ENCODE data around the gene S100A3. TPM values are rescaled to one million over a fixed set of nuclear protein-coding genes. Genes with fewer than 3 reads are reported as not detected.
"Not testable (repeated sequence)": the region's sequence is repeated elsewhere in the genome, so short reads cannot be mapped to it uniquely, and the experiment has no call there.

Gene S100A3
- total RNA-seq, 4 donors from 2014 or later: 0.88 to 1.6 TPM; not detected in 2

DNA sequence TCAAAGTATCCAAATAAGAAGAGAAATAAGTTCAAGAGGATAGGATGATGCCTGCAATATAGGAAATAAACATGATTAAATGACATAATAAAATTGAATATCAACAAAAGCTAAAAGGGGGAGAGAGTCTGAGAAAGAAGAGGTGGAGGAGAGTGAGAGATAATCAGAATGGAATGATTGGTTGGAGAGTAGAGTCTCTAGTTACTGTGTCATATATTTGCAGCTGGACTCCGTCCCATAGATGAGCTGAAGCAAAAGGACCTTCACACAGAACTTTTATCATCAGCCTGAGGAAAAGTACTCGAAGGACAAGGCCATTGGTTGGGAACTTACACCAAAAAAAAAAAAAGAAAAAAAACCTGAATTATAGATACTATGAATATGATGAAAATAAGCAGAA, 39.4 kb upstream of the S100A3 start:
- no peaks in the 10 kb centered on the region for H3K27me3 ChIP-seq
- intact Hi-C loops (cut with DNase I; ENCODE audit: low total_unique reads): no loop called here
- no peaks in the 10 kb centered on the region for H3K36me3 ChIP-seq
- H3K27ac ChIP-seq: no peak overlapping the region
- no peak overlapping the region for H3K4me3 ChIP-seq
- H3K4me1 ChIP-seq: no peaks in the 10 kb centered on the region
- DNase-seq (no peak), ATAC-seq (no peak)
- TF ChIP-seq, protein P1, sequence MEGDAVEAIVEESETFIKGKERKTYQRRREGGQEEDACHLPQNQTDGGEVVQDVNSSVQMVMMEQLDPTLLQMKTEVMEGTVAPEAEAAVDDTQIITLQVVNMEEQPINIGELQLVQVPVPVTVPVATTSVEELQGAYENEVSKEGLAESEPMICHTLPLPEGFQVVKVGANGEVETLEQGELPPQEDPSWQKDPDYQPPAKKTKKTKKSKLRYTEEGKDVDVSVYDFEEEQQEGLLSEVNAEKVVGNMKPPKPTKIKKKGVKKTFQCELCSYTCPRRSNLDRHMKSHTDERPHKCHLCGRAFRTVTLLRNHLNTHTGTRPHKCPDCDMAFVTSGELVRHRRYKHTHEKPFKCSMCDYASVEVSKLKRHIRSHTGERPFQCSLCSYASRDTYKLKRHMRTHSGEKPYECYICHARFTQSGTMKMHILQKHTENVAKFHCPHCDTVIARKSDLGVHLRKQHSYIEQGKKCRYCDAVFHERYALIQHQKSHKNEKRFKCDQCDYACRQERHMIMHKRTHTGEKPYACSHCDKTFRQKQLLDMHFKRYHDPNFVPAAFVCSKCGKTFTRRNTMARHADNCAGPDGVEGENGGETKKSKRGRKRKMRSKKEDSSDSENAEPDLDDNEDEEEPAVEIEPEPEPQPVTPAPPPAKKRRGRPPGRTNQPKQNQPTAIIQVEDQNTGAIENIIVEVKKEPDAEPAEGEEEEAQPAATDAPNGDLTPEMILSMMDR (IDR thresholded peaks at IDR 0.05 in 4 of 5, conservative IDR thresholded peaks at IDR 0.05 in 1 of 5): no peak
- no peak for TF ChIP-seq POLR2A (IDR thresholded peaks at IDR 0.05)
- in situ Hi-C loops (cut with MboI; ENCODE audit: low sequenced_read_pairs in 4 of 4): loop anchor here in 1 of 4 donors (25.0 kb wide), 1 partner anchor 149 kb away; the partner anchor contains the start of gene INTS3
- no peaks in the 10 kb centered on the region for H3K9me3 ChIP-seq

DNA sequence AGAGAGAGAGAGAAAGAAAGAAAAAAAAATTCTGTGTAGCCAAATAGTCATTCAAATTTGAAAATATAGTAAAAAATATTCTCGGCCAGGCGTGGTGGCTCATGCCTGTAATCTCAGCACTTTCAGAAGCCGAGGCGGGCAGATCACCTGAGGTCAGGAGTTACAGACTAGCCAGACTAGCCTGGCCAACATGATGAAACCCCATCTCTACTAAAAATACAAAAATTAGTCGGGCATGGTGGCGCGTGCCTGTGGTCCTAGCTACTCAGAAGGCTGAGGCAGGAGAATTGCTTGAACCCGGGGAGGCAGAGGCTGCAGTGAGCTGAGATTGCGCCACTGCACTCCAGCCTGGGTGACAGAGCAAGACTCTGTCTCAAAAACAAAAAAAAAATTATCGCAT, 39.0 kb upstream of the S100A3 start:
- H3K4me3 ChIP-seq; ATAC-seq; intact Hi-C loops (cut with DNase I; ENCODE audit: low total_unique reads); H3K9me3 ChIP-seq; H3K27me3 ChIP-seq; H3K36me3 ChIP-seq; H3K27ac ChIP-seq; H3K4me1 ChIP-seq; DNase-seq: not testable (repeated sequence)
- in situ Hi-C loops (cut with MboI; ENCODE audit: low sequenced_read_pairs in 4 of 4): loop anchor here in 1 of 4 donors (25.0 kb wide), 1 partner anchor 149 kb away; the partner anchor contains the start of gene INTS3

DNA sequence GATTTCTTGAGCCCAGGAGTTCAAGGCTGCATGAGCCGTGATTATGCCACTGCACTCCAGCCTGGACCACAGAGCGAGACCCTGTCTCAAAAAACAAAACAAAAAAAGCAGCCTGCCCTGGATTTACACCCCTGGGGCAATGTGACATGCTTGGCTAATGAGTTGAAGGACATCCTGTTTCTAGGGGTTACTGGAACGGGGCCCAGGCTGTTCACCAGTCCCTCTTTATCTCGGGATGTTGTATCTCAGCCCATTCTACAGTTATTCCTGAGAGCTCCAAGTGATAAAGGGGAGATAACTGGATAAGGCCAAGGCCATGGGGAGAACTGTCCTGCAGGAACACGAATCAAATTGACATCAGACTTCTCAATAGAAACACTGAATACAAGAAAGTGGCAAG, 38.3 kb upstream of the S100A3 start:
- no peaks in the 10 kb centered on the region for H3K9me3 ChIP-seq
- H3K36me3 ChIP-seq: no peaks in the 10 kb centered on the region
- intact Hi-C loops (cut with DNase I; ENCODE audit: low total_unique reads) (no loop called here), in situ Hi-C loops (cut with MboI; ENCODE audit: low sequenced_read_pairs in 4 of 4) (loop anchor here in 1 of 4 donors (25.0 kb wide), 1 partner anchor 150 kb away; the partner anchor contains the start of gene INTS3)
- DNase-seq: no peak
- H3K27me3 ChIP-seq: no peaks in the 10 kb centered on the region
- no peaks in the 10 kb centered on the region for H3K4me1 ChIP-seq
- TF ChIP-seq, protein P1 (IDR thresholded peaks at IDR 0.05 in 4 of 5, conservative IDR thresholded peaks at IDR 0.05 in 1 of 5): no peak
- no peak for TF ChIP-seq POLR2A (IDR thresholded peaks at IDR 0.05)
- ATAC-seq: no peak
- no peak overlapping the region for H3K27ac ChIP-seq
- no peak overlapping the region for H3K4me3 ChIP-seq

DNA sequence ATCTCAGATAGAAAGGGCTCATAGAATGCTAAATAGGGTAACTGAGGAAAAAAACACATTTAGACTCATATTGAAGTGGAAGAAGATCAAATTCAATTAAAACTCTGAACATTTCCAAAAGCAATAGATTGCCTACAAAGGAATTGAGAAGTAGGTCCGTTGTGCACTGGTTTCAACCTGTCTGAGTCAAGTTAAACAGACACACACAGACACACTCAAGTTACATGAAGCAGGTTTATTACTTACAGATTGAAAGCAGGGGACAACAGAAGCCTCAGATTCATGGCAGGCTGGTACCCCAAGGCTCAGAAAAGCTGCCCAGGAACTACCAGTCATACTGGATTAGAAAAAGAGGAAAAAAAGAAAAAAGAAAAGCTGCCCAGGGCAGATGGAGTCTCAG, 37.3 kb upstream of the S100A3 start:
- TF ChIP-seq, protein P1 (IDR thresholded peaks at IDR 0.05 in 4 of 5, conservative IDR thresholded peaks at IDR 0.05 in 1 of 5): no peak
- TF ChIP-seq POLR2A (IDR thresholded peaks at IDR 0.05): no peak
- DNase-seq: no peak
- intact Hi-C loops (cut with DNase I; ENCODE audit: low total_unique reads): no loop called here
- ATAC-seq: no peak
- H3K27me3 ChIP-seq: no peaks in the 10 kb centered on the region
- H3K27ac ChIP-seq: no peak overlapping the region
- no peaks in the 10 kb centered on the region for H3K4me1 ChIP-seq
- H3K36me3 ChIP-seq: no peaks in the 10 kb centered on the region
- in situ Hi-C loops (cut with MboI; ENCODE audit: low sequenced_read_pairs in 4 of 4): loop anchor here in 1 of 4 donors (25.0 kb wide), 1 partner anchor 151 kb away; the partner anchor contains the start of gene INTS3
- H3K9me3 ChIP-seq: no peaks in the 10 kb centered on the region
- no peak overlapping the region for H3K4me3 ChIP-seq

DNA sequence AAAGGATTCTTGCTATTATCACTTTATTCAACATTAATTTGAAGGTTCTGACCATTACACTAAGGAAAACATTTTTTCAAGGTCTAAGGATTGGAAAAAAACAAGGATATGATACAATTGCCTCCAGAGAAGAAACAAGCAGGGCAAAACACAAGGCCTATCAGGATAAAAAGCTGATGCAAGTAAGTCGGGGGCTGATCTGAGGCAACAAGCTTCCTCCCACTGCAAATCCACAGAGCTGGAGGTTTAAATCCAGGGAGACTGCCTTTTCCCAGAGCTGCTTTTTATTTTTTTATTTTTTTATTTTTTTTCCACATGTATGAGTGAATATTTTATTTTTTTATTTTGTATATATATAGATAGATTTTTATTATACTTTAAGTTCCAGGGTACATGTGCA, 35.9 kb upstream of the S100A3 start:
- ATAC-seq (no peak), DNase-seq (no peak)
- Histone ChIP-seq H3K27me3 (no peaks in the 10 kb centered on the region), H3K27ac (no peak overlapping the region), H3K4me1 (no peaks in the 10 kb centered on the region), H3K9me3 (no peaks in the 10 kb centered on the region), H3K36me3 (no peaks in the 10 kb centered on the region), H3K4me3 (no peak overlapping the region)
- intact Hi-C loops (cut with DNase I; ENCODE audit: low total_unique reads): no loop called here
- no peak for TF ChIP-seq POLR2A (IDR thresholded peaks at IDR 0.05)
- TF ChIP-seq, protein P1 (IDR thresholded peaks at IDR 0.05 in 4 of 5, conservative IDR thresholded peaks at IDR 0.05 in 1 of 5): no peak
- in situ Hi-C loops (cut with MboI; ENCODE audit: low sequenced_read_pairs in 4 of 4): loop anchor here in 1 of 4 donors (25.0 kb wide), 1 partner anchor 152 kb away; the partner anchor contains the start of gene INTS3
